ENCODE data around the gene CFH.
"Not testable (repeated sequence)": the region's sequence is repeated elsewhere in the genome, so short reads cannot be mapped to it uniquely, and the experiment has no call there.

Gene CFH

DNA sequence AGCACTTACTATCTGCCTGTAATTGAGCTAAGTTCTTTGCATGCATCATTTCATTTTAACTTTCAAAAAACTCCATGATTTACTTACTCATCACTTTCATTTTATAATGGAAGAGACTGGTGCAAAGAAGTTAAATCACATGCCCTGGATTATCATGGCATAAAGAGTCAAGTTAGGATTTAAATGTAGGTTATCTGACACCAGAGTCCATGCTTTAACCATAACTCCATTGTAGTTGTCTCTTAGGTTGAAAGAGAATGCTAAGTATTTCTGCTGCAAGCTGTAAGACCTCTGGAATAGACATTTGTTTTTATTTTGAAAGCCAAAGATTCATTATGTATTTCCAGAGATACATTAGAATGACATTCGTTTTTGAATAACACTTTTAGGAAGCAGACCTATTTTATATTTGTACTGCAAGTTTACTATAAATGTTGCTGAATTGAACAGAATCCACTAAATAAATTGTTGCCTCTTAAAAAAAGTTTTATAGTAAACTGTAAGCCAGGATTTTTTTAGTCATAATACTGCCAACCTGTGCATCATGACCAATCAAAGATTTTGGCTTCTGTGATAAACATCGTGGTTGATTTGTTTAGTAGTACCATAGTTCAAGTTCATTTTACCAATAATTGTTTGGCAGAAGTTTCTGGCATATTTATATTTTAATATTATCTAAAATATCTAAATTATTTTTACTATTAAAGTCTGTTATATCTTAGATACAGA is 26.1 kb downstream of the CFH start:
- ATAC-seq (replicated peaks) (no peak), DNase-seq (no peak)
- Mint-ChIP-seq H3K9me3 (no peaks in the 10 kb centered on the region), H3K27ac (no peak overlapping the region), H3K27me3 (no peaks in the 10 kb centered on the region), H3K36me3 (ENCODE audit: insufficient read depth) (peaks cover 14% of the 10 kb centered on the region), H3K4me1 (ENCODE audit: low read depth in 2 of 2) (no peaks in the 10 kb centered on the region), H3K4me3 (no peak overlapping the region)

DNA sequence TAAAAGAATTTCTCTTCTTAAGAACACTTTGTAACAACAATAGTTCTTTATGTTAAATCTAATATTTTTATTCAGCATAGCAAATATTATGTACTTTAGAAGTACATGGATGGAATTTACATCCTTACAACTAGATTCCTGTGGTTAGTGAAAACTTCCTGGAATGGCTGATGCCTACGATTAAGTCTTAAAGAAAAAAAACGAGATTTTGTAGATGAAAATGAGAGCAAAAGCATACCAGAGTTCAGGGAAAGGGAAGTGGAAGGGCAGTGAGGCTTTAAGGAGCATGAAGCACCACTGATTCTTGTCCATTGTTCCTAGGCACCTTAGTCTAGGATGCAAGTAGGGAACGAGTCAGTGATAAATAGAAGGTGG is 26.7 kb downstream of the CFH start:
- no peak for DNase-seq
- H3K27ac Mint-ChIP-seq = no peak overlapping the region

DNA sequence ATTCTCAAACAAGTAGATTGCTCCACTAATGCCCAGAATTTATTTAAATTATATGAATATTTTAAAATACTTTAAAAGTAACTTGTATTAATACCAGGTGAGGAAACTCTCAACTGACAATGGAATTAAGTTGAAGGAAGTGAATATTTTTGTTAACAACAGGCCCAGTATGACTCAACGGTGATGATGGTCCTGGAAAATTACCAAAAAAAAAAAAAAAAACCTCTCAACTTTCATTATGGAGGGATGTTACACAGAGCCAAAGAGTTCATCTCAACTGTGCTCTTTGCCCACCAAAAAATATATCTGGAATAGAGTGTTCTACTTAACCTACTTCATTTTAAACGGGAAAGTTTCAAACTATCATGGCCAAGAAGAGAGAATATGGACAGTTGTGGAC is 28.3 kb downstream of the CFH start:
- peaks cover 6% of the 10 kb centered on the region for H3K36me3 Mint-ChIP-seq (ENCODE audit: insufficient read depth)
- no peaks in the 10 kb centered on the region for H3K4me1 Mint-ChIP-seq (ENCODE audit: low read depth in 2 of 2)
- no peak overlapping the region for H3K4me3 Mint-ChIP-seq
- no peak overlapping the region for H3K27ac Mint-ChIP-seq
- H3K27me3 Mint-ChIP-seq = no peaks in the 10 kb centered on the region
- no peak for DNase-seq
- ATAC-seq (replicated peaks) = no peak
- H3K9me3 Mint-ChIP-seq = no peaks in the 10 kb centered on the region

More for the DNA sequence above, 26.7 kb downstream of the CFH start:
- H3K4me1 Mint-ChIP-seq (ENCODE audit: low read depth in 2 of 2) = no peaks in the 10 kb centered on the region
- no peak overlapping the region for H3K4me3 Mint-ChIP-seq
- no peak for ATAC-seq (replicated peaks)
- H3K27me3 Mint-ChIP-seq = no peaks in the 10 kb centered on the region
- H3K9me3 Mint-ChIP-seq = no peaks in the 10 kb centered on the region
- peaks cover 14% of the 10 kb centered on the region for H3K36me3 Mint-ChIP-seq (ENCODE audit: insufficient read depth)

DNA sequence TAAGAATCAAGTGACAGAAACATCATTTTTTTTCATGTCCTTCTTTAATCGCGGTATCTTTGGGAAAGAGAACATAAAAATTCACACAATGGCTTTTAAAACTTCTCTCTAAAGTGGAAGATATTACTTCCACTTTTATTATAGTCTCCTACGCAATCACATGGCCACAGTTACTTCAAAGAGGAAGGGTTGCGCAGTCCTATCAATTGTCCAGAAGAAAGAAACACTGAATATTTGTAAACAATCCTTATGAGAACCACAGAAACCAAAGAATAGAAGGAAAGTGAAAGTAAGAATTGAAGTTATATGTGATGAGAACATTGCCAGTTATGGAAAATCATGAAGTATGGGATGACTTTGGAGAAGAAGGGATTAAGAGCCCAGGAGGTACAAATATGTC is 32.6 kb downstream of the CFH start:
- Mint-ChIP-seq H3K27ac (no peak overlapping the region), H3K4me1 (ENCODE audit: low read depth in 2 of 2) (no peaks in the 10 kb centered on the region), H3K9me3 (no peaks in the 10 kb centered on the region), H3K27me3 (no peaks in the 10 kb centered on the region), H3K4me3 (no peak overlapping the region), H3K36me3 (ENCODE audit: insufficient read depth) (peaks cover 5% of the 10 kb centered on the region)
- ATAC-seq (replicated peaks) = no peak
- no peak for DNase-seq

DNA sequence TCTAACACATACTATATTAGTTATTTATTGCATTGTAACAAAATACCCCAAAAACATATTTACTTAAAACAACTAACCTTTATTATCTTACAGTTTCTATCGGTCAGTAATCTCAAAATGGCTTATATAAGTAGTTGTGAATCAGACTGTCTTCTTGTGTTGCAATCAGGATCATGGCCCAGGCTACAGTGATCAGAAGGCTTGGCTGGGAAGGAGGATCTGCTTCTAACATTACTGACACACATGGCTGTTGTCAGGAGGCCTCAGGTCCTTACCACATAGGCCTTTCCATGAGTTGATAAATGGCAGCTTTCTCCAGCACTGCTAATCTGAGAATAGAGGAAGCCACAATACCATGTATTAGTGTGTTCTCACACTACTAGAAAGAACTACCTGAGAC is 33.7 kb downstream of the CFH start:
- DNase-seq (no peak), ATAC-seq (replicated peaks) (no peak)
- Mint-ChIP-seq H3K27ac (no peak overlapping the region), H3K4me3 (no peak overlapping the region), H3K36me3 (ENCODE audit: insufficient read depth) (peaks cover 5% of the 10 kb centered on the region), H3K9me3 (no peaks in the 10 kb centered on the region), H3K27me3 (no peaks in the 10 kb centered on the region), H3K4me1 (ENCODE audit: low read depth in 2 of 2) (no peaks in the 10 kb centered on the region)

DNA sequence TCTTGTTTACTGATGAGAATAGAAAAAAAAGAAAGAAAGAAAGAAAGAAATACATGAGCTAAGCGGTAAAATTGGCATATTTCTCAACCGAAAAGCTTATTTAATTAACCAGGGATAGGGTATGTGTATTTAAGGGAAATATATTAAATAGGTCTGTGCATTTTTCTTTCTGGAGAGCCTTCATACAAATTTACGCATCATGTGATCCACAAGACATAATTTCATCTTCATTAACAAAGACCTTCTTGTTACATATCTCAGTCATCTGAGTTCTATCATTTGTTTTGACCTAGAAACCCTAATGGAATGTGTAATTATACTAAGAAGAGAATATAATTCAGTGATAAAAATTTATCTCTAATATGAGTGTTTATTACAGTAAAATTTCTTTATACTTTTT is 37.2 kb downstream of the CFH start:
- Mint-ChIP-seq H3K4me1 (ENCODE audit: low read depth in 2 of 2) (no peaks in the 10 kb centered on the region), H3K9me3 (peaks cover 1 to 8% of the 10 kb centered on the region in 2 donors), H3K27ac (no peak overlapping the region), H3K4me3 (no peak overlapping the region), H3K36me3 (ENCODE audit: insufficient read depth) (peaks cover 5% of the 10 kb centered on the region), H3K27me3 (no peaks in the 10 kb centered on the region)
- ATAC-seq (replicated peaks) = no peak
- DNase-seq = no peak

DNA sequence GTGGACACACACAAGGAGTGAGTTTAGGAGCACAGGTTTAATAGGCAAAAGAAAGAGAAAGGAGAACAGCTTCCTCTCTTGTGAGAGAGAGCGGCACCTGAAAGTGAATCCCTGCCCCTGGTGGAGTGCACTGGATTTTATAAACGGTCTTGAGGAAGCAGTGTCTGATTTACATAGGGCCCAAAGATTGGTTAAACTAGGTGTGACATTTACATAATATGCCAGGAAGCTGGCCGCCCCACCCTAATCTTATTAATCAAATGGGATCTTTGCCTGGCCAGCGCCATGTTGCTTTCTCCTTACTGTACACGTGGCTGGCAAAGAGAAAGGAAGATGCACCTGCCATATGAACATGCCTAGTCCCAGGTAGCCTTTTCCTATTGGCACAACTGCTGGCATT is 38.7 kb downstream of the CFH start:
- ATAC-seq (replicated peaks) (no peak), DNase-seq (no peak)
- H3K36me3 Mint-ChIP-seq (ENCODE audit: insufficient read depth) = peaks cover 10% of the 10 kb centered on the region
- H3K27me3 Mint-ChIP-seq = no peaks in the 10 kb centered on the region
- peaks cover 1 to 8% of the 10 kb centered on the region in 2 donors for H3K9me3 Mint-ChIP-seq
- H3K27ac Mint-ChIP-seq = no peak overlapping the region
- no peak overlapping the region for H3K4me3 Mint-ChIP-seq
- H3K4me1 Mint-ChIP-seq (ENCODE audit: low read depth in 2 of 2) = no peaks in the 10 kb centered on the region

DNA sequence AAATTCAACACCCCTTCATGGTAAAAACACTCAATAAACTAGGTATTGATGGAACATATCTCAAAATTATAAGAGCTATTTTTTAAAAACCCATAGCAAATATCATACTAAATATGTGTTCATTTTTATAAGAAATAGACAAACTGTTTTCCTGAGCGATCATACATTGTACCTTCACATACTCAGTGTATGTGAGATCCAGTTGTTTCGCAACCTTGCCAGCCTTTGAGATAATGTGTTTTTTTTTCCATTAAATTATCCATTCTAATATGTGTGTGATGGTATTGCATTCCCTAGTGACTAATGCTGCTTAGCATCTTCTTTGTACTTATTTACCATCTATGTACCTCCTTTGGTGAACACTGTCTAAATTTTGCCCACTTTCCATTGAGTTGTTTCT is 47.1 kb downstream of the CFH start:
- Mint-ChIP-seq H3K4me1 (ENCODE audit: low read depth in 2 of 2) (no peaks in the 10 kb centered on the region), H3K36me3 (ENCODE audit: insufficient read depth) (peaks cover 9% of the 10 kb centered on the region), H3K27me3 (no peaks in the 10 kb centered on the region), H3K9me3 (peaks cover 4 to 8% of the 10 kb centered on the region in 2 donors), H3K4me3 (no peak overlapping the region), H3K27ac (no peak overlapping the region)
- ATAC-seq (replicated peaks) (no peak), DNase-seq (no peak)

DNA sequence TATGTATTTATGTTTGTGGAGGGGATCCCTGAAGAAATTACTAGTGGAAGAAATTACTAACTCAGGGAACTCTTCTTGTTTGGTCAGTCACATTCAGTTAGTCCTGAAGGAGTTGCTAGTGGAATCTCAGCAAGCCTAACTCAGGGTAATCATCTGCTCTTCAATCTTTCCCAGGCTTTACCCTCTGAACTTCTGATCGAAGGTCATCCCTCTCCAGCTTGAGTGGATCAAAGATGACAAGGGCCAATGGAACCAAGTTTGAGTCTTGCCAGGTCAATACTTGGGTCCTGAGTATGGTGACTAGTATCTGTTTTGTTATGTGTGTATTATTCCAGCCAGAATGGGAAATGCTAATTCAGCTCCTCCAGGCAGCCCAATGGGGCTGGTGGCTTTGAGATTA is 49.3 kb downstream of the CFH start:
- Mint-ChIP-seq H3K9me3 (peaks cover under 1 to 2% of the 10 kb centered on the region in 2 donors), H3K27ac (no peak overlapping the region), H3K27me3 (no peaks in the 10 kb centered on the region), H3K4me3 (no peak overlapping the region), H3K36me3 (ENCODE audit: insufficient read depth) (peaks cover 7% of the 10 kb centered on the region), H3K4me1 (ENCODE audit: low read depth in 2 of 2) (no peaks in the 10 kb centered on the region)
- no peak for ATAC-seq (replicated peaks)
- DNase-seq = no peak

DNA sequence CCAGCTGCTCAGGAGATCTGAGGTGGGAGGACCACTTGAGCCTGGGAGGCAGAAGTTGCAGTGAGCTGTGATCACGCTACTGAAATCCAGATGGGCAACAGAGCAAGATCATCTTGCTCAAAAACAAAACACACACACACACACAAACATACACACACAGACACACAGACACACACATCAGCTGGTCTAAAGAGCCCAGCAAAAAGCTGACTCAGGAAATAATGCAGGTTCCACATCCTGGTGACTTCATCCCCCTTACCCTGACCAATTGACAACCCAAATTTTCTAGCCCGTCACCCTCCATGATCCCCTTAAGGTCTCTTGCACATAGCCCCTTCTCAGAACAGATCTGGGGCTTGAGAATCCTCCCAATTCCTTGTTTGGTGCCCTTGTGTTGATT is 58.0 kb downstream of the CFH start:
- not testable (repeated sequence) for H3K9me3 Mint-ChIP-seq; H3K4me1 Mint-ChIP-seq (ENCODE audit: low read depth in 2 of 2); H3K27me3 Mint-ChIP-seq; H3K36me3 Mint-ChIP-seq (ENCODE audit: insufficient read depth); H3K27ac Mint-ChIP-seq; H3K4me3 Mint-ChIP-seq; ATAC-seq (replicated peaks); DNase-seq

DNA sequence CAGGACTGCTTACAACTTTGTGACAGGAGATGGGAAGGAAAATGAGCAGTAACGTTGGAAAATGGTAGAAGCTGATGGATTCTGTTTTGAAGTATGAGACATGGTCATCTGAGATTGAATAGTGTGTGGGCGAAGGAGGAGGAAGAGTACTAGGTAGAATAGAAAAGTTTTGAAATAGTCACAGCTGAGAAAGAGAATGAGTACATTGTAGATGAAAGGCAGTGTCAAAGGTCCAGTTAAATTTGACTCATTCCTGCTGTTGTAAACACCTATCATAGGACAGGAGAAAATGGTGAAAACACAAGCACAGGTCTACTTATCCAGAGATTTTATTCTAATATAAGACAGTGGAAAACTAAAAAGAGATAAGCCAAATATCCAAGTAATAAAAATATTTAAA is 66.0 kb downstream of the CFH start:
- Mint-ChIP-seq H3K27me3 (no peaks in the 10 kb centered on the region), H3K36me3 (ENCODE audit: insufficient read depth) (peaks cover 4% of the 10 kb centered on the region), H3K27ac (no peak overlapping the region), H3K4me3 (no peak overlapping the region), H3K4me1 (ENCODE audit: low read depth in 2 of 2) (no peaks in the 10 kb centered on the region), H3K9me3 (no peaks in the 10 kb centered on the region)
- no peak for DNase-seq
- no peak for ATAC-seq (replicated peaks)

DNA sequence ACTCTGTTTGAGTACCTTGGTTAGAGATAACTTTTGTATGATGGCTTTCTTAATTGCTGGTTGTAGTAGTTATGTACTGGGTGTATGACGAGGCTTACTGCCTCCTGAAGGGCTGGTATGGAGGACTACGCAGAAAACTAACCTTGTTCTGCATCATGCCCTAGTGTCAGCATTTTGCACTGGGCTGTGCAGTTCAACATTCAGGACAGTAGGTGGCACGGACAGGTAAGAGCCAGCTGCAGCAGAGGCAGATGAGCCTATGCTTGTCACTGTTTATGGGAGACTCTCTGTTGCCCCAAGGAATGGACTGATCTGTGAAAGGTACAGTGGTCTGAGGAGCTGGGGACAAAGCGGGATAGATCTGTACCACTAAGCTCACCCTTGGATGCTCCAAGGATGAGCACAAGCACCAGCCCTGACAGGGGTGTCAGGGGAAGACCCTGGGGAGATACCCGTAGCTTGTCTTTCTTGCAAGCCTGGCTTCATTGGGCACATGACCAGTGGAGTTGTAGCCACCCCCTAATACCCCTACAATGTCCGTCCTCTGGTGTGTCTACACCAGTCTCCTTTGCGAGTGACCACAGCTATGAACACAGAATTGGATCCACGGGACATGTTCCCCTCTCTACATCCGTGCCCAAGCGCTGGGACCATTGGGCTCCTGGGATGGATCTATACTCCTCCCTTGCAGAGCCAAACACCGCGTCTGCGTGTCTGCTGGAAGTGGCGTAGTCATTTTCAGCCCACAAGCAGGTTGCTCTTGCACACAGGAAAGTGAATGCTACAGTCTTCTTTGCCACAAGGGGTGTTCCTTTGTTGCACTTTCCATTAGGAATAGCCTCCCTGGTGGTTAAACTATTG is 71.7 kb downstream of the CFH start:
- ATAC-seq (replicated peaks) (peak; percentile 57), DNase-seq (peak; percentile 6 to 25 (median 14))
- no peaks in the 10 kb centered on the region for H3K9me3 Mint-ChIP-seq
- H3K4me1 Mint-ChIP-seq (ENCODE audit: low read depth in 2 of 2) = peaks cover 0 to 4% of the 10 kb centered on the region in 2 donors
- H3K27ac Mint-ChIP-seq = no peak overlapping the region
- no peak overlapping the region for H3K4me3 Mint-ChIP-seq
- peaks cover 5% of the 10 kb centered on the region for H3K36me3 Mint-ChIP-seq (ENCODE audit: insufficient read depth)
- no peaks in the 10 kb centered on the region for H3K27me3 Mint-ChIP-seq

DNA sequence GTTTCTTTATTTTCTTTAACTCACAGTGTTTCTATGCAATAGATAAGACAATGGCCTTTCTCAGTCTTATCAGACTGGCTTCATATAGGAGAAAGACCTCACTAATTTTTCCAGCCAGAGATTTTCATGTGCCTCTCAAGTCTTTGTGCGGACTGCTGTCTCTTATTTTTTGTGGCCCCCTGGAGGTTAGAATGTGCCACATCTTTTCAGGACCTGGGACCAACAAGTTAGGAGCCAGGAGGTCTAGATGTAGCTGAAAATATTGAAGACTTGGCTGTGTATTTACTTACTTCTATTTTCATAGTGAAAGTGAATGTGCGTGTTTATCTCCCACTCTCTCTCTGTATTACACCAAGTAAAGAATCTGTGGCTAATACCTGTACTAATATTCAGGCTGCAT is 80.7 kb downstream of the CFH start:
- DNase-seq = no peak

More for the DNA sequence above, 80.7 kb downstream of the CFH start:
- no peak overlapping the region for H3K4me3 Mint-ChIP-seq
- no peaks in the 10 kb centered on the region for H3K9me3 Mint-ChIP-seq
- H3K27ac Mint-ChIP-seq = no peak overlapping the region
- no peak for ATAC-seq (replicated peaks)
- H3K36me3 Mint-ChIP-seq (ENCODE audit: insufficient read depth) = peaks cover 11% of the 10 kb centered on the region
- H3K4me1 Mint-ChIP-seq (ENCODE audit: low read depth in 2 of 2) = no peaks in the 10 kb centered on the region
- no peaks in the 10 kb centered on the region for H3K27me3 Mint-ChIP-seq

All from effector memory CD8-positive, alpha-beta T cell (primary cell).